Measurements from ENCODE around the gene FNDC5. TPM values are rescaled to one million over a fixed set of nuclear protein-coding genes. Genes with fewer than 3 reads are reported as not detected.

The FNDC5 gene
- total RNA-seq, 2 donors from 2014 or later: 6.2 to 18.8 TPM

DNA sequence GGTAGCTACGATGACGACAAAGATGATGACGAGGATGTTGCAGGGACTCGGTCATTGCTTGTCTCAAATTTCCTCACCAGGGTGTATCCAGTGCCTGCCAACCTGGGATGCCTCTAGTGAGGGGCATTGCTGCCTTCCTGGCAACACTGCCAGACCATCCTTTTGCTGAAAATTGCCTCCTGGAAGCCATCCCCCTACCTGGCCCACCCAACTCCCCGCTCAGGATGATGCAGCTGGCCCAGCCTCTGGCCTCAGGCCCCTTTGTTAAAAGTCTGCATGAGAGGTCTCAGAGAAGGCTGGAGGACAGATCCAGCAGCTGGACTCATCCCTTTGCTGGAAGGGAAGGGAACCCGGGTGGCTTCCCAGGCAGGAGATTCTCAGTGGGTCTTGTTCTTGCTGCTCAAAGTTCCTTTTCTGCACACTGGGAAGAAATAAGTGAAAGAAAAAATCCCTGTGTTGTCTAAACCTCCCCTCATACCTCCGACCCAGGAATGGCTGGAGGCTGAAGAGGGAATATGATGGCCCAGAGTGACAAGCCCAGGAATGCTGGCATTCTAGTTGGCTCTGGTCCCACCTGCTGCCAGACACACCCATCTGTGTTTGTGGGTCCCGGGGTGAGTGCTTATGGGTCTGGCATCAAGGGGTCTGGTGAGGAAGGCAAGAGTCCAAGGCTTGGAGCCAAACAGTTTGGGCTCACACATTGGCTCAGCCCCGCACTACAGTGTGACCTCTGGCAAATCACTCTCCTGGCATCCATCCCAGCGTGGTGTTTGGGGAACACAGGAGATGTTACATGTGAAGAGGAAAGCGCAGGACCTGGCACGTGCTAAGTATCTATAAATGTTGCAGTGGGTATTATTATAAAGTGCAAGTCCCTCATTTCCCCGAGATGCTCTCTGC is 6.7 kb upstream of the FNDC5 start:
- ATAC-seq (ENCODE audit: insufficient number of reproducible peaks, low FRiP score, low read depth) (no peak), DNase-seq (ENCODE audit: low spot score) (no peak)
- Histone ChIP-seq H3K9me3 (no peaks in the 10 kb centered on the region), H3K27ac (no peak overlapping the region), H3K36me3 (no peaks in the 10 kb centered on the region), H3K4me3 (no peak overlapping the region), H3K27me3 (replicated peaks; ENCODE audit: insufficient read depth) (no peaks in the 10 kb centered on the region), H3K4me1 (ENCODE audit: control insufficient read depth in 1 of 2, low read depth in 2 of 2) (peaks cover 9 to 21% of the 10 kb centered on the region in 2 donors)
- TF ChIP-seq, protein P1, sequence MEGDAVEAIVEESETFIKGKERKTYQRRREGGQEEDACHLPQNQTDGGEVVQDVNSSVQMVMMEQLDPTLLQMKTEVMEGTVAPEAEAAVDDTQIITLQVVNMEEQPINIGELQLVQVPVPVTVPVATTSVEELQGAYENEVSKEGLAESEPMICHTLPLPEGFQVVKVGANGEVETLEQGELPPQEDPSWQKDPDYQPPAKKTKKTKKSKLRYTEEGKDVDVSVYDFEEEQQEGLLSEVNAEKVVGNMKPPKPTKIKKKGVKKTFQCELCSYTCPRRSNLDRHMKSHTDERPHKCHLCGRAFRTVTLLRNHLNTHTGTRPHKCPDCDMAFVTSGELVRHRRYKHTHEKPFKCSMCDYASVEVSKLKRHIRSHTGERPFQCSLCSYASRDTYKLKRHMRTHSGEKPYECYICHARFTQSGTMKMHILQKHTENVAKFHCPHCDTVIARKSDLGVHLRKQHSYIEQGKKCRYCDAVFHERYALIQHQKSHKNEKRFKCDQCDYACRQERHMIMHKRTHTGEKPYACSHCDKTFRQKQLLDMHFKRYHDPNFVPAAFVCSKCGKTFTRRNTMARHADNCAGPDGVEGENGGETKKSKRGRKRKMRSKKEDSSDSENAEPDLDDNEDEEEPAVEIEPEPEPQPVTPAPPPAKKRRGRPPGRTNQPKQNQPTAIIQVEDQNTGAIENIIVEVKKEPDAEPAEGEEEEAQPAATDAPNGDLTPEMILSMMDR (IDR thresholded peaks at IDR 0.05): no peak

DNA sequence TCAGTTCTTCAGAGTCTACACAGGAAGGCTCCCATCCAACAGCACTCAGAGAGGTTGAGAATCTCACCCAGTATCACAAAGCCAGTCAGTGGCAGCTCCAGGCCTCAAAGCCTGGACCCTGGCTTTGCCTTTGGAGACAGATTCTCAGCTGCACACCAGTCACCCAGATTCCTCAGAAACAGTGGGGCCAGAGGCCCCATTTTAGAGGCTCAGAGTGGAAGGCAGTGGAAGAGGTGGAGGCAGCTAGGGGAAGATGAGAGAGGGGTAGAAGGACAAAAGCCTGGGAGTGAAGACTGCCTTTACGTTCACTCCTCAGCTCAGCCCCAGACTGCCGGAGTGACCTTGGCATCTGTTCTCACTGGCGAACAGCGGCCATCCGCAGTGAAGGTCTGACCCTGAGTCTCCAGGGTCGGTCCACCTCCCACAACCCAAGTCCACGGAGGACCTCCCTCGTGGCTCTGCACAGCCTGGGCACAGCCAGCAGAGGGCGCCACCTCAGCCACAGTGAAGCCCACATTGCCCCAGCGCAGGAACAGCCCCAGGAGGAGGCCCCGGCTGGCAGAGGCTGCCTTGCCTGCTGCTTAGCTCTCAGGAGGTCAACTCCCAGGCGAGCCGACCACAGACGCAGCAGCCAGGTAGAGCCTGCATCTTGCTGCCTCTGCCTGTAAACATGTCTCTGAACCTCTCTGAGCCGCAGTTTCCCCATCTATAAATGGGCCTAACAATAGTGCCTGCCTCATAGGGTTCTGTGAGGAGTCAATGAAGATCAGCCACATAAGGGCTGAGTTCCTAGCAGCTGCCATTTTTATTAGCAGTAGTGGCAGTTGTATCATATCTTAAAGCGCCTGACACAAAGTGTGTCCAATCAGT is 5.9 kb upstream of the FNDC5 start:
- Histone ChIP-seq H3K4me3 (no peak overlapping the region), H3K27ac (no peak overlapping the region), H3K9me3 (no peaks in the 10 kb centered on the region), H3K36me3 (no peaks in the 10 kb centered on the region), H3K4me1 (ENCODE audit: control insufficient read depth in 1 of 2, low read depth in 2 of 2) (peaks cover 3 to 19% of the 10 kb centered on the region in 2 donors), H3K27me3 (replicated peaks; ENCODE audit: insufficient read depth) (no peaks in the 10 kb centered on the region)
- DNase-seq (ENCODE audit: low spot score): no peak
- TF ChIP-seq, protein P1 (IDR thresholded peaks at IDR 0.05): peak; percentile 77
- no peak for ATAC-seq (ENCODE audit: insufficient number of reproducible peaks, low FRiP score, low read depth)

DNA sequence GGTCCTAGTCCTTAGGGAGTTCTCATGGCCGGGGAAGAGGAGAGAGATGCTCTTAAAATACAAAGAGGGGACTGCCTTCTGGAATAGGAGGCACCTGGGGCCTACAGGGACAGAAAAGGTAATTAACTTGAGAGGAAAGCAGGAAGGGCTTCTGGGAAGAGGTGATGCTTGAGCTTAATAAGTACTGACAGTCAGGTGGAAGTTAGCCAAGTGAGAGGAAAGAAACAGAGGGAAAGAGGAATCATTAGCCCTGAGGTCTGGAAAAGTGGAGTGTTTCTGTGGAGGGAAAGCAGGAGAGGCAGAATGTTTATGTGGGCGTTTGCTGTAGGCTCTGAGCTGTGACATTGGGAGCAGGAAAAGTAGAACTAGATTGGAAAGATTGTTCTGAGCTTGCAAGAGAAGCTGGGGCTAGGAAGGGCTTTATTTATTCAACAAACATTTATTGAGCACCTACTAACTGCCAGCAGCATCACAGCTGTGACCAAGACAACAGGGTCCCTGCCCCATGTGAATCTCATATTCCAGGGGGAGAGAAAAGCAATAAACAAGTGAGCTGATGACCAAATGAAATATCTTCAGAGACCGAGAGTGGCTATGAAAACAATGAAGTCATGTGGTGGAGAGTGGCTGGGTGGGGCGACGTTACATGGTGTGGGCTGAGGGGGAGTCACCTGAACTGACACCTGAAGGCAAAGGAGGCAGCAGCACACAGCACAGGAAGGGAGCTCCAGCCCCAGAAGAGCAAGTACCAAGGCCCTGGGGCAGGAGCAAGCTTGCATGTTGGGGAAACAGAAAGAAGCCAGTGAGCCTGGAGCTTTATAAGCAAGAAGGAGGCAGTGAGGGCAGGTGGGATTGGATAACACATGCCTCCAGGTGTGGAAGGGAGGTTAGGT is 4.4 kb upstream of the FNDC5 start:
- TF ChIP-seq, protein P1 (IDR thresholded peaks at IDR 0.05): no peak
- no peak overlapping the region for H3K4me3 ChIP-seq
- H3K4me1 ChIP-seq (ENCODE audit: control insufficient read depth in 1 of 2, low read depth in 2 of 2): peaks cover 5 to 22% of the 10 kb centered on the region in 2 donors
- no peaks in the 10 kb centered on the region for H3K9me3 ChIP-seq
- DNase-seq (ENCODE audit: low spot score) (no peak), ATAC-seq (ENCODE audit: insufficient number of reproducible peaks, low FRiP score, low read depth) (no peak)
- no peak overlapping the region for H3K27ac ChIP-seq
- H3K36me3 ChIP-seq: no peaks in the 10 kb centered on the region
- no peaks in the 10 kb centered on the region for H3K27me3 ChIP-seq (replicated peaks; ENCODE audit: insufficient read depth)

DNA sequence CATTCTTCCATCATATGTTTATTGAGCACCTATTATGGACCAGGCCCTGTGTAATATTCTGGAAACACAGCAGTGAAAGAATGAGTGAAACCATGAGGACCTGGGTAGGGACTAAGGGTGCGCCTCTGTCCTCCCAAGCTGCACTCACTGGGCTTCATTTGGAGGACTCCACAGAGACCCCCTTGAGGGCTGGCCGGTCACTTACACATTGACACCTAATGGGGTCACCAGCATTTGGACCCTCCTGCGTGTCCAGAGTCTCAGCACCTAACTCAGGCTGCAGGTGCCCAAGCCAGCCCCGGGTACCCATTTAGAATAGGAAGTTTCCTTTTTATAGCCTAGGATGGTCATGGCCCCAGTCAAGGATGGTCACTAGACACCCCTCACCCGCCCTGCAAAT is 2.8 kb upstream of the FNDC5 start:
- H3K4me3 ChIP-seq: no peak overlapping the region
- H3K27ac ChIP-seq: no peak overlapping the region
- peaks cover 6 to 38% of the 10 kb centered on the region in 2 donors for H3K4me1 ChIP-seq (ENCODE audit: control insufficient read depth in 1 of 2, low read depth in 2 of 2)
- H3K9me3 ChIP-seq: no peaks in the 10 kb centered on the region
- TF ChIP-seq, protein P1 (IDR thresholded peaks at IDR 0.05): no peak
- no peaks in the 10 kb centered on the region for H3K27me3 ChIP-seq (replicated peaks; ENCODE audit: insufficient read depth)
- ATAC-seq (ENCODE audit: insufficient number of reproducible peaks, low FRiP score, low read depth) (no peak), DNase-seq (ENCODE audit: low spot score) (no peak)
- H3K36me3 ChIP-seq: no peaks in the 10 kb centered on the region

Data from thoracic aorta (tissue), 2 donors.